NCI-H226 (cell line): ENCODE results near the gene HSD11B1.

ENCODE experiments used
- DNase-seq: peaks from one replicate; pipeline ENCODE4 v3.0.0-alpha.2; 2015

Gene HSD11B1

DNA sequence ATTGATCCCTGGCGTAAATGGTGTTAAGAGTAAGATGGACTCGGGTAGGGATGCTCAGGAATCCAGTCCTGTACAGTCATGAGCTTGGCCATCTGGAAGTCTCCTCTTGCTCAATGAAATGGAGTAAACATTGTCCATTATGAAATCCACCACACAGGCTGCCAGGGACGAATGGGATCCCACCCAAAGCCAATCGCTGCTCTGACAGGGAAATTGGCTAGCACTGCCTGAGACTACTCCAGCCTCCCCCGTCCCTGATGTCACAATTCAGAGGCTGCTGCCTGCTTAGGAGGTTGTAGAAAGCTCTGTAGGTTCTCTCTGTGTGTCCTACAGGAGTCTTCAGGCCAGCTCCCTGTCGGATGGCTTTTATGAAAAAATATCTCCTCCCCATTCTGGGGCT lies at the start of gene HSD11B1:
TSS of gene HSD11B1 (plus strand) at position 263 of the 400 bp plus-strand sequence. CDS start at position 360, 97 bp downstream.
- no peak for DNase-seq

DNA sequence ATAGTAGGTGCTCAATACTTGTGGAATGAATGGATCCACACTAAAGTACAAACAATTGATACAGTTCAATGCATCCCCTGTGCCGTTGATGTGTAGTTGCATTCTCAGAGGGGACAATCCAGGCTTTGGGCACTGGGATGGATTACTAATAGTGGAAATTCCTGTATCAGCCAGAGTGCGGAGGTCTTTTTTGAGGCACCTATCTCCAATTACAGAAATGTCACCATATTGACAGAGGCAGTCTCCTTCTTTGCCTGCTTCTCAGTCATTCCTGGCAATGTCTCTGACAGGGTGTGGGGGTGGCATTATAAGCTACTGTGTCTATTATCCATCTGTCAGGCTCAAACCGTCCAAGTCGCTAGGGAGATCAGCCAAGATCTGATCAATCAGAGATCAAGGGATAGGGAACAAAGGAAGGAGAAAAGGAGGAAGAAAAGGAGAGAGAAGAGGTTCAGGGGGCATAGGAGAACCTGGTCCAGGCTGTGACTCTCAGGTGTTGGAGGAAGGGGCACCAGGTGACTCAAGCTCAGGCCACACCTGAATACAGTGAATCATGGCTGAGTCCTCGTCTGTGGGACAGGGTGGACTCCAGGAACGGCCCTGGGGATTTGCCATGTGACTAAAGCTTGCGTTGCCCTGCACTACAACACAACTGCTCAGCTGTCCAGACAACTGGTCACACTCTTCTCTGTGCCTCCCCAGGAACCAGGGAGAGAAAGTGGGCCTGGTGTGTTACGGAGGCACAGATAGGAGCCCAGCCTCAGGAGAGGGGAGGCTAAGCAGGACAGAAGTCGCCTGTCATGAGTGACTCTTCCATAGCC lies 49.0 kb upstream of the HSD11B1 start:
- no peak for DNase-seq

DNA sequence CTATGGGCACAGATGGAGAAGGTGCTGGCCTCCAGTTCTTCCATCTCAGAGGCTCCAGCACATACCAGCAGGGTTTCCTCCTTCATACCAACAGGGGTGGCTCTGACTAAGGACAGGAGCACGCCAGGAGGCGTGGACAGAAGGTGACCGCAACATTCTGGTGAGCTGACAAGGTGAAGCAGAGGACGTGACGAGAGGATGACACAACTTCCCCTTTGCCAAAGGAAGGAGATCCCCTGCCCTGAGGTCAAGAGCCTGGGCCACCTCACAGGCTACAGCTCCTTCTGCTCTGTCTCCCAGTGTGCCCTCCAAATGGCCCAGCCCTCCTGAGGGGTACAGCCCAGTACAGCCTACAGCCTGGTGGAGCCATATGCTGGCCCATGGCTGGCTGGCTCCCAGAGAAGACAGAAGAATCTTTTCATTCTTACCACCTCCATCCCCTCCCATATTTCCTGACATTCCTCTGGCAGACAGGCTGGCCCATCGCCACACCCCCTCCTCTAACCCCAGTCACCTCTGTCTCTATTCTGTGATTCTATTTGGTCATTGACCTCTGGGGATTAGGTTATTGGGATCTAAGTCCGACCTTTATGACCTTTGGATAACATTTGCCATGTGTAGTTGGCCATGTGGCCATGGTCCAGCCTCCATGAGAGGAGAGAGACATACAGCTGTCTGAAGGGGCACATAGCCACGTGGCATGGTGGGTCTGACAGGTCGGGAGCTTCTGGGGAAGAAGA lies 47.3 kb upstream of the HSD11B1 start:
- no peak for DNase-seq

DNA sequence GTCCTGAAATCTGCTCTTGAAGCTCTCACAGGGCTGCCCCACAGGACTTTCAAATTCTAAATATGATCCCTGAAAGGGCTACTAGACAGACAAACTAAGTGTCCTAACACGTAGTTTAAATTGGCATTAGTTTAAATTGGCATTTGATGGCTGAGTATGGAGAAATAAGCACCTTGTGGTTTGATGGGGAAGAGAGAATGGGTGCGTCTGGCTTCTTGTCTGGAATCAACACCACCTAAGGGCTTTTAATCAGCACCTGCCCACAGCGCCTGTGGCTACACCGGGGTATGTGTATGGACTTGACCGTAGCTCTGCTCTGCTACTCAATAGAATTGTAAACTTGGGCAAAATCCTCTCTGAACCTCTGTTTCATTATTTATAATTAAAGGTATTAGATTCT lies 46.7 kb upstream of the HSD11B1 start:
- DNase-seq, result no peak

DNA sequence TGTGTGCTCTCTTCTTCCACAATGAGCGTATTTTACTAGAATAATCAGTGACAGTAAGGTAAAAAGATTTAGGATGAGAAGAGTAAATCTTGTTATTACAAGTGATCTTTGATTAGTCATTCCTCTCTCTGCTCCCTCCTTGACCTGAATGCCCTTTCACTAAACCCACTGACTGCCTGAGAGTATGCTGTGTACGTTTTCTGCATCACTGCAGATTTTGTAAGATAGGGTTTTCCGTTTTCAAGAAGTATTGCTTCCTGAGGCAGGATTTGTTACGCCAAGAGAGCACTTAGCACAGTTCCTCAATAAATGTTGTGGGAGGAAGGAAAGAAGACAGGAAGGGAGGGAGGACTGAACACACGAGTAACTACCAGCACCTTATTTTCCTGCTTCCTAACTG lies 44.7 kb upstream of the HSD11B1 start:
- DNase-seq, result no peak

DNA sequence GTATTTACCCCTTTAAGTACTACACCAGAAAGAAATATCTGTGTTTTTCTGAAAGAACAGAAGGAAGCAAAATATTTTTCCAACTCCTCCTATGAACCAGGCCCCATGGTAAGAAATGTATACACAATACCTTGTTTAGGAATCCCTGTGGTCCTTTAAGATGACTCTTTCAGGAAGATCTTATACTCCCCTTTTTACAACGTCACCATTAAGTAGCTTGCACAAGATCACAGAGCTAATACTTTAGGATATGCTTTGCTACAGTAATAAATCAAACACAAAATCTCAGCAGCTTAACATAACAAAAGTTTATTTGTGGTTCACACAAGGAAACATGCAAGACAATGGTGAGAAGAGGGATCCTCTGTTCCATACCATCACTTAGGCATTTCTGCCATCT lies 43.6 kb upstream of the HSD11B1 start:
- DNase-seq, result no peak

DNA sequence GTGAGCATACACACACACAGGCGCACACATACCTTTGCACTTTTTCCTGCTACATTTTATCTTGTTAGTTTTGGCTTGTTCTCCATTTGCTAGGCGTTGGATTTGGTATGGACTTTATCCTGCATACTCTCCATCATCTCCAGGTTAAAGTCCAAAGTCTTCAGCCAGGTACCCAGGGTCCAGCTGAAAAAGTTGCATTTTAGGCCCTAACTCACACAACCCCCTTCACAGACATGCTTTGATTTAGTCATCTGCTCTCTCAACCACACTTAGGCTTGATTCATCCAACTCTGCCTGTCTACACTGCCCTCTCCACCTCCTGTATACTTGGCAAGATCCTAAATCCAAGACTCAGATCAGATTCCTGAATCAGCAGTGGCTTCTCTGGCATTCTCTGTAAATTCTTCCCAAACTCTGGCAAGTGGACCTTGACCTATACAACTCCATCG lies 41.7 kb upstream of the HSD11B1 start:
- DNase-seq, result no peak

DNA sequence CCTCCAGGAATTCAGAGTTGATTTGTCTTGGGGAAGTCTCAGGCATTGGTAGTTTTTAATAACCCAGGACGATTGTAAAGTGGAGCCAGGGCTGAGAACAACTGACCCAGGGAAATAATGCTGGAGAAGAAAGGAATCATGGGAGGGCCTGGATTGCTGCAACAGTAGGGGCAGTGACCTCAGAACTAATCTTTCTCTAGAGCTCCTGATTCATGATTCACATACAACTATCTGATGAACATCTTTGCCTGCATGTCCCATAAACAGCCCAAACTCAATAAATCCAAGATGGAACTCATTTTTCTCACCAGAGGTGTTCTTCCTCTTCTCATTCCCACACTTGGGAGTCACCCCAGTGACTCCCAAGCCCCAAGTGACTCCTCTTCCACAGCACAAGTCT lies 37.5 kb upstream of the HSD11B1 start:
- DNase-seq, result no peak

DNA sequence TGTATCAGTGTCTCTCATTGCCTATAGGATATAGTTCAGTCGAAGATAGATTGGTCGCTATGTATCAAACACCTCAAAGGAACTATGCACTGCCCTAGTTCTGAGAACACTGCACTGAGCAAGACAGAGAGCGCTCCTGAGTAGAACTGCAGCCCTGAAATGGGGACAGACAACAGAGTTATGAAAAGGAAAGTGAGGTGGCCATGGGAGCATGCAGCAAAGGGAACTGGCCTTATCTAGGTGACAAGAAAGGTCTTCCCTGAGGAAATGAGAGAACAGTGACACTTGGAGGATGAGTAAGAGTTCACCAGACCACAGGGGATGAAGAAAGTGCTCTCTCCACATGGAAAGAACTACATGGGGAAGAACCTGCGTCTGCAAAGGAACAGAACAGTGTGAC lies 36.9 kb upstream of the HSD11B1 start:
- no peak for DNase-seq

DNA sequence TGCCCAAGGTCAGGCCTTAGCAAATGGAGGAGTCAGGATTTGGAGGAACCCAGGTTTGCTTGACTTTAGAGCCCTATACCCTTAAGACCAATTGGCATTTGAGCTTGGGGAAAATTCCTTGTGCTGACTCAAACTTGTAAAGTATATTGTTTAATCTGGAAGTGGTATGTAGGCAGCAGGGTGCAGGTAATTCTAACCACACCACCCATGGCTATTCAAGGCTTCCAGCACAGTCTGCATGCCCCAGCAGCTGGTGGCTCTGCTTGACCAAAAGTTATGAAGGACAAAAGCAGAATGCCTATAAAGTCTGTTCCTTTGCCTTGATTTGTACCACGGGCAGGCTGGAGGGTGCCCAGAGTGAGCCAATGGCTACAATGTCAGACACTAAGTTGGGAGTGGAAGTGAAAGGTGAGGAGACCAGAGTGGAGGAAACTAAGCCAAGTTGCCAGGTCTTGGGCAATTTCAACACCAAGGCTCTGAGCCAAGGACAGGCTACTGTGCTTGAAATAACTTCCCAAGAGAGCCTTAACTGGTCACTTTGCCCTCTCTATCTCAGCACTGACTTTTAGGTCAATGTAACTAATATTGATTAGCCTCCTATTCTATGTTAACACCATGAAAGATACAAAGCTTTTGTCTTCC lies 34.1 kb upstream of the HSD11B1 start:
- DNase-seq, result no peak

DNA sequence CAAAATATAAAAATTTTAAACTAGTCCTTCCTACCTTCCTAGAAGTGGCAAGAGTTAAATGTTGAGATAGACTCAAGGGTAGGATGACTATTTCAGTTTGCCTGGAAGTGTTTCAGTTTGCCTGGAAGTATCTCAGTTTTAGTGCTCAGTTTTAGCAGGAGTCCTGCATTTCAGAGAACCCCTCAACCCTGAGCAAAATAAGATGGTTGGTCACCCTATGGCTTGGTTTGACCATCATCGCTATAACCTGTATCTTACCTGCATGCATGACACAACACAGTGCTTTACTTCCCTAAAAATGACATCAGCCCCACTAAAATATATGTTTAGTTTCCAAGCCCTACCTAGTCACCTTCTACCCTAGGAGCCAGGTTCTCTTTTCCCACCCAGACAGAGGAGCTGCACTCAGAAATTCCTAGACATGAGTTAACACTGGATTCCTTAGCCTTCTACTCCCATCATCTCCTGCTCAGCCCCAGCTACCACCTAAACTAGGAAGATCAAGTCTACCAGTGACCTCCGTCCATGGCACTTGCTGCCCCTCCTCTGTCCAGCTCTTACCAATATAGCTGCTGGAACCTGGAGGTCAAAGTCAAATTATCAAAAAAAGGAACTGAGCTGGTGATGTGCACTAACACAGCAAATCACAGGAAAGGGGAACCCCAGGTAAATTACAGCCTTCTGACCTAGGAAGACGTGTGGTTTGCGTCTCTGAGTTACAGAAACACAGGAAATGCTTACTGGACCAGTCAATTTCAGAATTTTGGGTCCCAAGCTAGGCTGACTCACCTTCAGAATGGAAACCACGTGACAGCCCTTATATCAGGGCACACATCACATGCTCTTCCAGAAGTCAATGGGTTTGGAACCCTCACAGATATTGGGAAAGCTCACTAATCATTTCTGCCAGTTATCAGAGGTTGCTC lies 31.7 kb upstream of the HSD11B1 start:
- DNase-seq, result no peak

DNA sequence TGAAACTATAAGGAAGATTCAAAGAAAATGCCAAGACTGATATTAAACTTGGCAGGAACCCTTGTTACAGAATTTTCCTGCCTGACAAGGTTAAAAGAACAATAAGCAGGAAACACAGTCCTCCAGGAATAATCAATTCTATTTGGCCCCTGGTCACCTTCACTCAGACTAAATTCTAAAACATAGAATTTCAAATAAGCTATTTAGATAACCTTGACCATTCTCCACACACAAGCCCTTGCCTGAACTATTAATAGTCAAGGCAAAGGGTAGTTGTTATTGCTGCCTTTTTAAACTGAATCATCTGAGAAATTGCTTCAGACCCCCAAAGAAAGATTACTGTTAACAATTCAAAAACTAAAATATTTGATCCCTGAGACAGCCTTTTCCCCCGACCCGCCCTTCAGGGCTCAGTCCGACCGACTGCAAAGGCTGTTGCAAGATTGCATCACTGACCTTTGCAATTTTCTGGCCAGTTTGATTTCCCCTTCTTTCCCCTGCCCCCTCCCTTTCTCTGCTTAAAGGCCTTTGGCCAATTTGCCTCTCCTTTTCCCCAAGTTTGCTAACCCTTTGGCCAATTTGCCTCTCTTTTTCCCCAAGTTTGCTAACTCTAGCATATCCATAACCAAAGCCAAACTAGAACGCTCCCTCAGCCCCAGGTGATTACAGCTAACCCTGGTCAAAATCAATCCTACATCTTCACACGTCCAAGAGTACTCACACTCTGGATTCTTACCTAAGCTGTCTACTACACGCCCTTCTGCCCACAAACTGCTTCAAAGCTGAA lies 30.8 kb upstream of the HSD11B1 start:
- DNase-seq, result no peak

DNA sequence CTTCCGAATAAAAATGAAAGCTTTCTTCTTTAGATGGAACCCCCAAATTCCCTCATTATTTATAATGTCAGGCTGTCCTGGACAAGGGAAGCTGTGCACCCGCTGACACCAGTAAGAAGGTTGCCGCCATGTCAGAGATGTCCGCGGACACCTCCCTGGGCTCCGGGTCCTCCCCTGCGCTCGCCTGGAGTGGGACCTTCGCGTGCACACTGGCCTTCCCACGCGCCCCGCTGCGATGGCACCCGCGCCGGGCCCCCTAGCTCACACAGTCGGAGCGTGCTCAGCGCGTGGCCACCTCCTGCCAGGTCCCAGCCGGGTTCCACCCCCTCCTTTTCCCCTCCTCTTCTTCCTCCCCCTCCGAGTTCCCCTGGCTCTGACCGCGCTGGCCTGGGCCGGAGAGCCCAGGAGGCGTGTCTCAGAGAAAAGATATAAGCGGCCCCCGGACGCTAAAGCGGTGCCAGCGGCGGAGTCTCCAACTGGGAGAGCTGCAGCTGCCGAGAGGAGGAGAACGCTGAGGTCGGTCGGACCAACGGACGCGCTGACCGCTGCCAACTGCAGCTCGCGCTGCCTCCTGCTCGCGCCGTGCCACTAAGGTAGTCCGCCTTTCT lies 29.6 kb upstream of the HSD11B1 start, which contains the start of gene G0S2:
TSS of gene G0S2 (plus strand) at position 456 of the 608 bp plus-strand sequence. CDS start 273 bp downstream, outside the sequence.
- no peak for DNase-seq

DNA sequence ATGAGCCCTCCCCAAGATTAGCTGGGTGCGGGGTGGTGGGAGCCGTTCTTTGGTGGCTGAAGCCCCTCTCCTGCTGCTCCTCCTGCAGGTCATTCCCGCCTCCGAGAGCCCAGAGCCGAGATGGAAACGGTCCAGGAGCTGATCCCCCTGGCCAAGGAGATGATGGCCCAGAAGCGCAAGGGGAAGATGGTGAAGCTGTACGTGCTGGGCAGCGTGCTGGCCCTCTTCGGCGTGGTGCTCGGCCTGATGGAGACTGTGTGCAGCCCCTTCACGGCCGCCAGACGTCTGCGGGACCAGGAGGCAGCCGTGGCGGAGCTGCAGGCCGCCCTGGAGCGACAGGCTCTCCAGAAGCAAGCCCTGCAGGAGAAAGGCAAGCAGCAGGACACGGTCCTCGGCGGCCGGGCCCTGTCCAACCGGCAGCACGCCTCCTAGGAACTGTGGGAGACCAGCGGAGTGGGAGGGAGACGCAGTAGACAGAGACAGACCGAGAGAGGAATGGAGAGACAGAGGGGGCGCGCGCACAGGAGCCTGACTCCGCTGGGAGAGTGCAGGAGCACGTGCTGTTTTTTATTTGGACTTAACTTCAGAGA lies 29.0 kb upstream of the HSD11B1 start:
- DNase-seq, result no peak

DNA sequence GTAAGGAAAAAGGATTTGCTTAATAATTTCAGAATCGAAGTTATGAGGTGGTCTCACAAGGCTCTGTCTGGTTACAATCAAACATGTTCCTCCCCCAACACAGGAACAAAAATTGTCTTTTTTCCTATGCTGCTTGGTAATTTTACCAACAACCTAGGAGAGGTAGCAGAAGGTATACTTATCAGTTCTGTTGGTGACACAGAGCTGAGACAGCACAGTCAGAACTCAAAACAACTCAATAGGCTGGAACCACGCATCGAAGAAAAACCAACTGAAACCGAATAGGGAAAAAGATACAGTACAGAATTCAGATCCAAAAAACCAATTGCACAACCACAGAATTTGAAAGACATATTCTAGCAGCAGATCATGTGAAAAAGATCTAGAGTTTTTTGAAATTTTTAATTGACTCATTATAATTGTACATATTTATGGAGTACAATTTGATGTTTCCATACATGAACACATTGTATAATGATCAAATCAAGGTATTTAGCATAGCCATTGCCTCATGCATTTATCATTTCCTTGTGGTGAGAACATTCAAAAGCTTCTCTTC lies 25.6 kb upstream of the HSD11B1 start:
- no peak for DNase-seq

DNA sequence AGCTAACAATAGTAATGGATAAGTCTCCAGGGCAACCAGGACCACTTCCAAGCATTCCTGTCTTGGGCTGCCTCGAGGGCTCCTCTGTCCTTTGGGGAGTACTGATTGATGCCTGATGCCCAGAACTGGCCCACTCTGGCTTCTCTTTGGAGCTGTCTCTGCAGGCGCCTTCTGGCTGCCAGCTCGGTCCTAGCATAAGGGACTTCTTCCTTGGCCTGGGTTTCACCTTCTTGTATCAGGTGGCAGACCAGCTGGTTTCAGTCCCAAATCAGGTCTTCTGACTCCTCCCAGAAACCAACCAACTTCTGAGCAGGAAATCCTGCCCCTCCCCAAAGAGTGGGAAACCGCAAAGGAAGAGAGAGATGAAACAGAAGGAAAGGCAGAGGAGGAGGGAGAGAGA lies 18.8 kb upstream of the HSD11B1 start:
- DNase-seq, result no peak

DNA sequence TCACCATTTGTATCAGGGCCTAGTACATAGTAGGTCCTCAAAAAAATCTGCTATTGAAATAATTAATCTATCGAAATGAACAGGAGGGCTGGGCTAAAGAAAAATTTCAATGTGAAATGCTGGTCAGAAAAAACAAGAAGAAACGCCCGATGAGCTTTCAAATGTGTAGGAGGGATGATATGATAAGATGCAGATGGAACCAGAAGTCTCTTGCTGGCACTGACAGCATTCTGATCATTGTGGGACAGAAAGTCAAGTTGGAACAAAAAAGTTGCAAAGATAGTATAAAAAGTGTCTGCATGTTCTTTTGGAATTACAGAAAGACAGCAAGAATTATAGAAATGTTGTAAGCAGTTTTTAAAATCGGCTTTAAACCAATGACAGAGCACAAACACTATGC lies 18.3 kb upstream of the HSD11B1 start:
- no peak for DNase-seq

DNA sequence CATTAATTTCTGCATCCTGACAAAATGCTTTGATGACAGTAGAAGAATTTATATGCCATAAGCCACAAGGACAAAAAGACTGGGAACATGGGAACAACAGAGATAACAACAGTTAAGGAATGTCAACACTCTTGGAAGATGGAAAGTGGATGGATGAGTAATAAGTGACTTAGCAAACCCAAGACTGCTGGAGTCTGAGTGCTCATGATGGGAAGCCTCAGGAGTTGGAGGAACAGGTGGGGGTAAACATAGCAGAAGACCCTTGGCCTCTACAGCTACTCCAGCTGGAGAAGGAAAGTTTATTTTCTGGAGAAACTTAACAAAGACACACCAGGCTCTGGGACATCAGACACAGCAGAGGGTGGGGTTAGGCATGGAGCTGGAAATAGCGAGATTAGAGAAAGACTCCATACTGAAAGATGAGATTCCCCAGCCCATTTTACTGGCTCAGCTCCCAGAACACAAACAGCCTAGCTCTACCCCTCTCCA lies 15.9 kb upstream of the HSD11B1 start:
- no peak for DNase-seq

DNA sequence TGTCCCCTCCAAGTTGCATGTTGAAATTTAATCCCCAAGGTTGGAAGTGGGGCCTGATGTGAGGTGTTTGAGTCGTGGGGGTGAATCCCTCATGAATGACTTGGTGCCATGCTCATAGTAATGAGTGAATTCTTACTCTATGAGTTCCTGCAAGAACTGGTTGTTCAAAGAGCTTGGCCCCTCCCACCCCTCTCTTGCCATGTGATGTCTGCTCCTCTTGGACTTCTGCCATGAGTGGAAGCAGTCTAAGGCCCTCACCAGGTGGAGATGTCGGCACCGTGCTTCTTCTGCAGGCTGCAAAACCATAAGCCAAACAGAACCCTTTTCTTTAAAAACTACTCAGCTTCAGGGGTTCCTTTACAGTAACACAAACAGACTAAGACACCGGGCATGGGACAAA lies 15.2 kb upstream of the HSD11B1 start:
- DNase-seq, result no peak

DNA sequence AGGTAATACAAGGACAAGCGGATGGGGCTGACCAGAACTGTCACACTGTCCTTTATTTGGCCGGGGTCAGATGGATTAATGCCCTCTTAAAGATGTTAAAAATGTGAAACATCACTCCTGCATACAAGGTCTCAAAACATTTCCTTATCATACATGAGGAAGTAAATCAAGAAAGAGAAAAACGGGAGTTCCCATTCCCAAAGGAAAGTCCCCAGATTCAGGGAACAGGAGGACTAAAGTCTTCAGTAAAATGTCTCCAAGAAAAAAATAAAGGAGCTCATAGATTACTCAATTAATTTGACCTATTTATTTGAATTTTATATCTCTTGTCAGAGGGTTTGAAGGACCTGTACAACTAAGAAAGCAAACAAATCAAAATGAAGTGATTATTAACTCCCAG lies 13.4 kb upstream of the HSD11B1 start:
- DNase-seq, result no peak
